NT2/D1 (cell line): Measurements from ENCODE around the gene TEKT1.

Source experiments
- SUZ12 ChIP-seq: IDR thresholded peaks from 2 replicates; pipeline ENCODE4 v1.6.1; 2011; ENCODE audit not compliant: insufficient read length, insufficient read depth; ENCODE audit errors: extremely low read depth
- YY1 ChIP-seq: IDR thresholded peaks from 2 replicates; pipeline ENCODE4 v1.6.1; 2011; ENCODE audit not compliant: insufficient read length, insufficient read depth
- ZNF274 ChIP-seq: IDR thresholded peaks from 2 replicates; pipeline ENCODE4 v1.6.1; 2011; ENCODE audit warnings: mild to moderate bottlenecking, low read depth, low read length

DNA sequence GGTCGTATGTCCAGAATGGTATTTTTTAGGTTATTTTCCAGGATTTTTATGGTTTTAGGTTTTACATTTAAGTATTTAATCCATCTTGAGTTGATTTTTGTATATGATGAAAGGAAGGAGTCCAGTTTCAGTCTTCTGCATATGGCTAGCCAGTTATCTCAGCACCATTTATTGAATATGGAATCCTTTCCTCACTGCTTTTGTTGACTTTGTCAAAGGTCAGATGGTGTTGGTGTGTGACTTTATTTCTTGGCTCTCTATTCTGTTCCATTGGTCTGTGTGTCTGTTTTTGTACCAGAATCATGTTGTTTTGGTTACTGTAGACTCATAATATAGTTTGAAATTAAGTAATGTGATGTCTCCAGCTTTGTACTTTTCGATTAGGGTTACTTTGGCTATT, 26.4 kb upstream of the TEKT1 start:
- TF ChIP-seq ZNF274 (no peak), YY1 (no peak), SUZ12 (no peak)
